Putamen (tissue), 1 donor: Measurements from ENCODE around the gene DEPDC1B.
"Not testable (repeated sequence)": the region's sequence is repeated elsewhere in the genome, so short reads cannot be mapped to it uniquely, and the experiment has no call there.

ENCODE experiments used
- DNase-seq: peaks from one replicate; pipeline ENCODE4 v3.0.0-alpha.2; 2016; ENCODE audit warnings: low spot score

DEPDC1B gene

DNA sequence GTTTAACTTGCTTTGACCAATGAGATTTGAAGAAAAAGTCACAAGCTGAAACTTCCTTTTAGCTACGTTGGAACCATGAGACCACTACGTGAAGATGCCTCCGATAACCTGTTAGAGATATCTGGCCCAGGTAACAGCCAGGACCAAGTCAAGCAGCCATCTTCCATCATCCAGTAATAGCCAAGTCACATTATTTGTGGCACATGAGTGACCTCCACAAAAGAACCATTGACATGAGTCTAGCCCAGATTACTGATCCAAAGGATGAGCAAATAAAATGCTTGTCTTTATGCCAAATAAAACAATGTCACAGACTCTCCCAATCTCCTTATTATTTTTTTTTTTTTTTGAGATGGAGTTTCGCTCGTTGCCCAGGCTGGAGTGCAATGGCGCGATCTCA, 1.6 kb downstream of the DEPDC1B start:
- no peak for DNase-seq

DNA sequence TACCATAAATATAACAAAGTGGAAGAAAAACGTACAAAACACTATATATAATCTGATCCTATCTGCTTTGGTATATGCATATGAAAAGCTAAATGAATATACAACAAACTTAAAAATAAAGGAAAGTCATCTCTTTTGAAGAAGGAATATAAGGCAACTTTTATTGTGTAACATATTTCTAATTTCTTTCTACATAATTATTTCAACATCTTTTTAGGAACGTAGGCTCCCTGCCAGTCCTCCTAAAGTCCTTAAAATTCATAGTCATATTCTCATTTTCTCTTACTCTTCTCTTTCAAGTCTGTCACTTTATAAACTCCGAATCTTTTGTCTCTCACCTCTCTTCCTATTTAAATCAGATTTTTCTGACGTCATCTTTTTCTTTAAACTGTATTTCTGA, 9.6 kb downstream of the DEPDC1B start:
- DNase-seq: no peak

DNA sequence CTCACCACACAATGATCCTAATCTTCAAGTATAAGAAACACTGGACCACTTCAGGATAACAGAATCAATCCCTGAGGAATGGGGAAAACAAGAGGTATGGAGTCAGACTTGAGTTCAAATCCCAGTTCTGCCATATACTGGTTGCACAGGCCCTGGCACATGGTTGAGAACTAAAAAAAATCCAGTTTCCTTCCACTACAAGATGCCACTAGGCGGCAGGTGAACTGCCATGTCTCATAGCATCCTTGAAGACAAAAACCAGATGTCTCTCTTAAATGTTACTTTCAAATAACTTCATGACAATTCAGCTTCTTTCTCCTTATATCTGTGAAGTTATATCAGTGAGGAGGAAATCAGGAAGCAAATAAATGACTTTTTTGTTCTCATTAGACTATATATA, 11.0 kb downstream of the DEPDC1B start:
- no peak for DNase-seq

DNA sequence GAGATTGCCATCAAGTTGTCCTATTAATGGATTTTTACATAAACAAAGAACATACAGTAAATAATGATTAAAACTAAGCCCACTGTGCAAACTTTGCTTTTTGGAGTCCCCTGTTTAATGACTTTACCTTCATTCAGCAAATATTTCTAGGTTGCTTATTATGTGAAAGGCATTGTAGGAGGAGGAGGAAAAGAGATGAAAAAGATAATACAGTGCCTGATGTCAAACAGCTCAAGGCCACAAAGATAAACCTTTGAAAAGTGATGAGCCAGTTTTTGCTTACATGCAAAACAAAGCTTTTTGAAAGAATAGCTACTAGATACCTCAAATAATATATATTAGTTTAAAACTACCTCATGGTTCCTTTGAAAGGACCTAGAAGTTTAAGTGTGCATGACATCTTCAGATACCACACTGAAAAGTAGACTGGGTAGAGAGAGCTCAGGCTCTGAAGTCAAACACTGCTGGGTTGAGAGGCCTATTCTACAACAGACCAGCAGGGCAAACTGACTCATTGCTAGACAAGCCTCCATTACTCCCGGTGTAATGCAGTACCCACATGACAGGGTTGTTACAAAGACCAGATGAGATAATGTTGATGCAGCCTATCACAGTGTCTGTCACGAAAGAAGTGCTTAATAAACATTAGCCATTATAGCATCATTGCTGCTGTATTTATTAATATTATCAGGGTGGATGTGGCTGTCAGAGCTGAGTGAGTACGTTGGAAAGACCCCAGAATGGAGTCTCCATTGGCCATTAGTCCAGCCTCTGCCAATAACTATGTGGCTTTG, 11.8 kb downstream of the DEPDC1B start:
- no peak for DNase-seq

DNA sequence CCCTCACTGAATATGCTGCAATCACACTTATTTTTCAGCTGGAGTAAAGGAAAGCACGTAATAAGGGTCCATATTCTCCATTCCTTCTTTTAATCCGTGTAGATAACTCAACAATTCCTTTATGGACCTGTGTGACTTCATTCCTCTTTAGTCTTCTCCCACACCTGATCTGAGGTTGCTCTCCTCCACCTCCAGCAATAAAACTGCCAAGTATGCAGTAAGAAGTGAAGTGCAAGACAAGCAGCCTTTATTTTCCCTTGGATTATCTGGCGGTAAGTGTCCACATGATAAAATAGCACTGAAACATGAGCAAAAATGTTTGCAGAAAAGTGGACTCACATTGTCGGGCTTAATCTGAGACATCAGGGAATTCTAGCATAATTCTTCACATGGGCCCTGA, 13.8 kb downstream of the DEPDC1B start:
- DNase-seq: no peak

DNA sequence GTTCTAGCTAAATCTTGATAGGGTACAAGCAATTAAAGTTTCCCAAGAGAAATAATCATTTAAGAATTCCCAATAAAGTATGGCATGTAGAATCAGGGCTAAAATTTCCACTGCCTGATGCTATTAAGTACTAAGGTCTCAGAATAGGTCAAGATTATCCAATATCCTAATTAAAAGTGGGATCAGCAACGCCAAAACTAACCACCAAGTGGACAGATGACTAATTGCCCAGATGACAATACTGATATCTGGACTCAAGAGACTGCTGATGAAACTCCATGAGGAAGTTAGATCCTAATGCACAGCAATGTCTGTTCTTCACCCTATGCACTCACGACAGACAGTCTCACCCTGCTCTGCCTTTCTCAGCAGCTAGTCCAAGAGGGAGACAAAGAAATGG, 14.3 kb downstream of the DEPDC1B start:
- DNase-seq: no peak

DNA sequence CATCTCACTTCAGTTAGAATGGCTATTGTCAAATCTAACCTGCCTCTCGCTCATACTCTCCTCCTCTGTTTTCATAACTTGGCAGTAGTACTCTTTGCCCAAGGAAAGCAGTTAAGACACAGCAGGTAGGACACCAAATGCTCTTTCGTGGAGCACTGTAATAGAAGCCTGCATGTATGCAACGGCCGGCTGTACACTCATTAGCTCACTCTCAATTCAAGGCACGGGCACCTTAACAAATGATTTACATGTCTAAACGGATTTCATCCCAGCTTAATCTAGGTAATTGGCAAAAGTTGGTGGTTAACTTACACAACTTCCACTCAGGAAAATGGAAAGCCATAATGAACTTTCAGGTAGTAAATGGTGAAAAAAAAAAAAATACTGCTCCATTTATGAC, 14.9 kb downstream of the DEPDC1B start:
- no peak for DNase-seq

DNA sequence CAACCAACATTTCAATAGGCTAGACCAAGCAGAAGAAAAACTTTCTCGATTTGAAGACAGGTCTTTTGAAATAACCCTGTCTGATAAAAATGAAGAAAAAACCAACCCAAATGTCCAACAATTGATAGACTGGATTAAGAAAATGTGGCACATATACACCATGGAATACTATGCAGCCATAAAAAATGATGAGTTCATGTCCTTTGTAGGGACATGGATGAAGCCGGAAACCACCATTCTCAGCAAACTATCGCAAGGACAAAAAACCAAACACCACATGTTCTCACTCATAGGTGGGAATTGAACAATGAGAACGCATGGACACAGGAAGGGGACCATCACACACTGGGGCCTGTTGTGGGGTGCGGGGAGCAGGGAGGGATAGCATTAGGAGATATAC, 18.0 kb downstream of the DEPDC1B start:
- DNase-seq: not testable (repeated sequence)

DNA sequence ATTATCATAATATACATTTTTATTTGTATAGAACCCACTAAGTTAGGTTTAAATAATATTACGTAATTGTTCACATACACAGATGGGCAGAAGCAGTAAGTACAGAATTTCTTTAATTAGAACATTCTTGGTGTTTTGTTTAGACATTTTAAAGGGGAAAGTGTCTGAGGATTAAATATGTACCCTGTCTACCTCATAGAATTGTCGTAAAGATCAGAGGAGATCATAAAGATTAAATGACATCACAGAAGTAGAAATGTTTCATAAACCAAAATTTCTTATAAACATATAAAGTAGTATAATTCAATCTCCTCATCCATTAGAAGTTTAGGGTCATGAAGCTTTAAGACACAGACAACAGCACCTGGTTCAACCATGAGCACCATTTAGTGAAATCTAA, 20.1 kb downstream of the DEPDC1B start:
- DNase-seq: no peak

DNA sequence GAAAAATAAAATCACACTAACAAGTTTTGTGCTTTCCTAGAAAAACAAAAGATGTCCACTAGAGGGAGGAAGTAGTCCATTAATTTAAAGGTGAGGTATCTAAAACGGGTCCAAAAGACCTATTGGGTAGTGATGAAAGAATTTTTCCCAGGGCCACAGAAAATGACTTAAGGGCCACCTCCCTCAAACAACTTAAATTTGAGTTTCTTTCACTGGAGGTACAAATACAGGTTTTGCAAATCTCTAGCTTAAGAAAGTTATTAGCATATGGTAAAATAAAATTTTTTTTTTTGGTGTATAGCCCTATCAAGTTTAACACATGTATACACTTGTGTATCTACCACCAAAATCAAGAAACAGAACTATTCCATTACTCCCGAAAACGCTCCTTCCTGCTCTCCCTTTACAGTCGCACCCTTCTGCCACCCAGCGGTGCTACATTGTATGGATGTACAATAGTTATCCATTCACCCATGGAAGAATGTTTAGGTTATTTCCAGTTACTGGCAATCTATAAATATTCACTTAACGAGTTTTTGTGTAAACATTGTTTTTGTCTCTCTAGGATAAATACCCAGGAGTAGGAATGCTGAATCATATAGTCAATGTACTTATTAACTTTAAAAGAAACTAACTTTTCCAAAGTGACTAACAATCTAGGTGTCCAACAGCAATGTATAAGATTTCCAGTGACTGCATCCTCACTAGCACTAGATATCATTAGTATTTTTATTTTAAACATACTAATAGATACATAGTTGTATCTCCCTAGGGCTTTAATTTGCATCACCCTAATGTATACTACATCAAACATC, 21.9 kb downstream of the DEPDC1B start:
- DNase-seq: no peak

DNA sequence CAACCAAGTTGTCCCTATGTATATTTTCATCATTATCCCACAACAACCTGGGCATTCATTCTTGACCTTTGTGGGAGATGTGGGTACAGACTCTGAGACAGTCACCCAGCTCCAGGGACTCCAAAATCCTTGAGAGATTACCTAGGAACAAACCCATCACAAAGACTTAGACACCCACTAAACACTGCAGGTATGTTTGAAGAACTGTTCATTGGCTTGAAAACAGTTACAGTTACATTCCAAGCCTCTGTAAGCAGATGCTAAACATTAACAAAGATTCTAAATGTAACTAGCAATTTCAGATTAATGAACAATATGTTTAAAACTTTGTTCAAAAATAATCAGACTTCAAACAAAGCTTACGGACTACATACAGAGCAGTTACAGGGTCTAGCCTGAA, 24.7 kb downstream of the DEPDC1B start:
- no peak for DNase-seq

DNA sequence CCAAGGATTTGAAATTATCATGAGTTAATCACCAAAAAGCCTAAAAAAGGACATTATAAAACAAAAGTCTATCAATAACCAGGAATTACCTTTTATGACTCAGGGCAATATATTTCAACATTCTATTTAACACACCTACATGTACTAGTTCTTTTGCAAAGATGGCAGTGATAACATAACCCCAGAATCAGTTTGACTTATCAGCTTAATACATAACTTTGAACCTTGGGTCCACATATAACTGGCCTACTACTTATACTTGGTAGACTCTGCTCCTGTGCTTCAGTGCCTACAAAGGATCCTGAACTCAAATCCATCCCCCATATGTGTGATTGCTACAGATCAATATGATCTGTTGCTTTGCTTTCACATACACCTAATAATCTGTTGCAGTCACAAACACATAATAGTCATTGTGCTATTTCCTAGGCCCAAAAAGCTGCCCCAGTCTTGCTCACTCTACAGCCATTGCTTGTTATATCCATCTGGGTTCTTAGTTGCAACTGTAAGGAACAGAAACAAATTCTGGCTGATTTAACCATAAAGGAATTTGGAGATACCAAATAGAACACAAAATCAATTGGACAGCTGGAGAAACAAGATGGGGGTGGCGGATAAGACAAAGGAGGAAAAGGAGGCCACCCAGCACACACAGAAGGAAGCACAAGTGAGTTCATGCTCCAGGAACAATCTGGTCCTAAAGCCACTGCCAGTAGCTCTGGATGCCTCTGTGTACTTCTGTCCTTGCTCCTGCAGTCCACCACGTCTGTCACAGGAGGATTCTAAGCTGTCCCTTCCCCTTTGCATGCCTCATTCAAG, 25.5 kb downstream of the DEPDC1B start:
- DNase-seq: no peak

DNA sequence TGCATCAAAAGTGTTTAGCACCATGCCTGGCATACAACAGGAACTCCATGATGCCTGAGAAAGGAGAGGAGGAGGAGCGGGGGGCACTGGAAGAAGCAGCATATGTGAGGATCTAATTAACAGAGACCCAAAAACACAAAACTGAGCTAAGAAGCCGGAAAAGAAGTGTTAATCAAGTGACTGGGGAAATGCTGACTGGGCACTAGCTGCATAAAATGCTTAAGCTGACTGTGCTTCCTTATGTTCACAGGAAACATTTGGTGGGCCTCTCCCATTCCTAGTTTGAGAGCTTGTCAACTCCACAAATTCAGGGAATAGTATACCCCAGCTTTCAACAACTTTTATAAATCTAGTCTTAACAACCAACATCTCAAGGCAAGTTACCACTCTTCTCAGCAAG, 26.6 kb downstream of the DEPDC1B start:
- no peak for DNase-seq

DNA sequence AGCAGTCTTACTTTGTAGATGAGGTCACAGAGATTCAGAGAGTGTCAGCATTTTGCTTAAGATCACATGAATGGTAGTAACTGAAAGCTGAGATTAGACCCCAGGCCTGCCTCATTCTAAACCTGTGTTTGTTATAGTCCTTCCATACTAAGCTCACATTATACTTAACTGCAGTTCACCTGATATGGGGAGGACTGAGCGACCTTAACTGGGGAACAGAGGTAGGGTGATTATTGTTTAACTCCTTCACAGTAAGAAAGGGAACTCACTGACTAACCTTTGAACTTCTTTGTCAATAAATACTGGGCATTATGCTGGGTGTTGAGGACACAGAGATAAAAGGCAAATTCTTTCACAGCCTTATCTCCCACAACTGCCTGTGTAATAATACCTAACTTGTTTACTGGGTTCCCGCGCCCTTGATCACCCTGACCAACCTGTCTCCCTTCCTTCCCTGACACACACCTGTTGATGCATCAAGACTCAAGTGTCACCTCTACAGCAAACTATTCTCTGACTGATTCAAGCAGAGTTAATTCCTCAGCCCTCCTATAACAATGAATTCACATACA, 27.2 kb downstream of the DEPDC1B start:
- DNase-seq: no peak

DNA sequence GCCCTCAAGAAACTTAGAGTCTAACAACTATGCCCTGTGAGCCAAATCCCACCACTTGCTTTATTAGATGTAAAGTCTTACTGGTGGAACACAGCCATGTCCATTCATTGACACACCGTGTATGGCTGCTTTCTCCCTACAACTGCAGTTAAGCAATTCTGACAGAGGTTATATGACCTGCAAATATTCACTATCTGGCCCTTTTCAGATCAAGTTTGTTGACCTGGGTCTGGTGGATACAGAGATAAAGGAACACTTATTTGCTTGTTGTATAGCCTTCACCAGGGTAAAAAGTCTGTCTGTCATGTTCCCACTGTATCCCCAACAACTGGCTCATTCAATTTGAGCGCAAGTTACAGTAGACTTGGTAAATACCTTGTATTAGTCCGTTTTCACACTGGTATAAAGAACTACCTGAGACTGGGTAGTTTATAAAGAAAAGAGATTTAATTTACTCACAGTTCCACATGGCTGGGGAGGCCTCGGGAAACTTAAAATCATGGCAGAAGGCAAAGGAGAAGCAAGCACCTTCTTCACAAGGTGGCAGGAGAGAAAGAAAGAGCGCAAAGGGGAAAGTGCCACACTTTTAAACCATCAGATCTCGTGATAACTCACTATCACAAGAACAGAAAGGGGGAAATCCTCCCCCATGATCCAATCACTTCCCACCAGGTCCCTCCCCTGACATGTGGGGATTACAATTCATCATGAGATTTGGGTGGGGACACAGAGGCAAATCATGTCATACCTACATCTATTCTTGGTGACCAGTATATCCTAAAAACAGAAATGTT, 27.9 kb downstream of the DEPDC1B start:
- DNase-seq: no peak

DNA sequence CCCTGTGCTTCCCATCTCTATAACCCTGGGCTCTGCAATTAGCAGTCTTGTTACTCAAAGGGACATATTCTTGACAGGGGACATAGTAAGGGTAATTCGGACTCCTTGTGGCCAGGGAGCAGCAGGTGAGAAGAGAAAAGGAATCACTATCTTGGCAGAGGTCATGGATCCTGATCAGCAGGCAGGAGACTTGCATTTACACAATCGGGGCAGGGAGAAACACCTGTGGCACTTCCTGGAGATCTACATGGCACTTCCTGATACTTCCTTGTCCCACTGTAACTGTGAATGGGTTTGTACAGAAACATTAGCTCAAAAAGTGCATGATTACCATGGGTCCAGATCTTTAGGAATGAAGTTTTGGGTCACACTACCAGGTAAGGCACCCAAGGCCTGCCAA, 29.2 kb downstream of the DEPDC1B start:
- DNase-seq: no peak

DNA sequence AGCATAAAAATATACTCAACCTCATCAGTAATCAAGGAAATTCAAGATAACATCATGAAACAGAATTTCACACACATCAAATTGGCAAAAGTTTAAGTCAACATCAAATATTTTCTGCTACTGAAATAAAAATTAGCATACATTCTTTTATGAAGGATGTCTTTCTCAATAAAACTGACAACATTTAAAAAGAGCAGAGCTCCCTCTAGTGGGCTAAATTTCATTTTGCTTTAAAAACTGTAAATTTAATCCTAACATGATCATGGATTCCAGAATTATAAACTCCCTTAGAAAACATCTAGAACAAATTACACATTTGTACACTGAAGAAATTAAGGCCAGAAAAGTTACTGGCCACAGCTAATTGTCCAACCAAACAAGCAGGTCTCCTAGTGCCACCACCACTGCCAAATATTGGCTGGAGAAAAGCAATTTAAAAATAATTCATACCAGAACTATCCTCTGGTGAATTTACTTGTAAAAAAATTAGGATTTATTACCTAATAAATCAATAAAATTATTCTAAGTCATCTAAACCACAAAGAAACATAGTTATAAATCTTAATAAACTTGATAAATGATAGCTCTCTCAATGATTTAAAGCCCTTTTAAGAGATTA, 31.2 kb downstream of the DEPDC1B start:
- no peak for DNase-seq

DNA sequence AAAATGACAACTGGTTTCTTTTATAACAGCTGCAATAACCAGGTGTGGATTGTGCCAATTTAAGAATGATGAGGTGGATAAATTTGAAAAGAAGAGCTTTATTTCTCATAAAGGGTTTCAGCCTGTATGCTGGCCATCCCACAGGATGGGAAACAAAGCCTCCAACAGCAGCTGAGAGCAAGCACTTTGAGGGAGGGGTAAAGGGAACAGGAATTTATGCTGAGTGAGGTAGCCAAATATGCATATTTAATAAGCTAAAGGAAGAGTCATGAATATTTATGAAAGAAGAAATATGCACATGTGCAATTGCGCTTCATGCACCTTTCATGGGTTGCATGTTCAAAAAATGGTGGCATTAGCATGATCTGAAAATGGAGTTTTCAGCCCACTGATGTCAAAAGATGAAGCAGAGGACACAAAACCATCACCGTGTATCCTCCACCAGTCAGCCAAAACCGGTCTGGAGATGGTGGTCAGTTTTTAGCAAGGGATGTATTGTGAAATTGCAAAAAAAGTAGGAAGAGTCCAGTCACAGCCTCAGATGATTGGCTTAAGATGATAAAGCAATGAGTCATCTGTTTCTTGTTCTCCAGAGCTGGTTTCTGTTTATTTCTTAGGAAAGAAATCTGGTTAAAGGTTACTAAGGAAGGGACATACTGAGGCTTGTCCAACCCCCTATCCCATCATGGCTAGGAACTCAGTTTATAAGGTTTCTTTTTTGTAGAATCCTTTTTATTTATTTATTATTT, 47.9 kb downstream of the DEPDC1B start:
- no peak for DNase-seq

DNA sequence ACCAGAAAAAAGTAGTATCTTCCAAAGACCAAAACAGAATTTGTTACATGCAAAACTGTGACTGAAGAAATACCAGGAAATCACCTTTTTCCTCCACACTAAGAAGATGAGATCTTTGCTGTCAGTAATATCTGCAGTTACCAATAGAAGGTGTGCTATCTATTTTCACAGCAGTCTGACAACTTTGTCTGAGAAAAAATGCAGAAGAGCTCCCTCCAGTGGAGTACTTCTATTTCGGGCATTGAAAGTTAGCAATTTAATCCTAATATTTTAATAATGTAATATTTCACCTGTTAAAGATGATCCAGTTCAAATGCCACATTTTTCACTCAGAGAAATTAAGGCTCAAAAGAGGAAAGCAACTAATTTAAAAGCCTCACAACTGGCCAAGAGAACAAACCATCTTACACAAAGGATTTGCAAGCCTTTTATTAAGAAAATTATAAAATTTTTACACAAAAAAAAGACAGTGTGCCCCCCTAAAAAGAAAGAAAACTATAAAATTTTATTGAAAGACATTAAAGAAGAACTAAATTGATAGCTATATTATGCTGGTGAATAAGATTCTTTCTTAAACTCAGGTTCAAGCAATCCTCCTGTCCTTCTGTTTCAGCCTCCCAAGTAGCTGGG, 50.6 kb downstream of the DEPDC1B start:
- peak; percentile 26 for DNase-seq

DNA sequence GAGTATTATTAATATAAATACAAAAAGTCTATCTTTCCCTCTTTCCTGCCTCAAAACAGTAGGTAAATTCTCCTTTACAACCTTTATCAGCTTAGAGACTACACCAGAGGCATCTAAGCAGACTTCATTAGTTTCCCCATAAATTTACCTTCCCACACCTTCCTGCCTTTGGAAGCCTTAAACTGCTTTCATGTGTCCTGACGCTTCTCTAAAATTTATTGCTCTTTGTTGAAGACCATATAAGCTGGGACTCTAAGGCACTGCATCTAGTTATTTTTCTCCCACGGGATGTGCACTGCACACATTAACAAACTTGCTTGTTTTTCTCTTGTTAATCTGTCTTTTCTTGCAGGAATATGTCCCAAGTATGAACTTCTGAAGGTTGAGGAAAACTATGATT, 51.8 kb downstream of the DEPDC1B start:
- DNase-seq: no peak
